OCI-LY1 (cell line): ENCODE results near the gene LHFPL5.

Experiments used
- H2AFZ ChIP-seq: fragments of 200-600 bp; sonication (generic), shearing (Covaris generic); 2 replicates; pipeline ENCODE4 v1.6.0; 2014; ENCODE audit warnings: antibody characterized with exemption, mild to moderate bottlenecking, low read length
- H3F3A ChIP-seq: fragments of 200-600 bp; sonication (generic), shearing (Covaris generic); 2 replicates; pipeline ENCODE4 v1.6.0; 2014; ENCODE audit warnings: mild to moderate bottlenecking, antibody characterized with exemption, low read length, moderate library complexity; ENCODE audit not compliant: insufficient read depth
- H3K27ac ChIP-seq: fragments of 200-600 bp; sonication (generic); 2 replicates; pipeline ENCODE4 v1.5.1; 2014; ENCODE audit warnings: low read length, mixed run types, mild to moderate bottlenecking, low read depth; ENCODE audit not compliant: poor library complexity, severe bottlenecking
- H3K27me3 ChIP-seq: fragments of 200-600 bp; sonication (generic); 2 replicates; pipeline ENCODE4 v1.6.0; 2014; ENCODE audit warnings: antibody characterized with exemption, mild to moderate bottlenecking, low read length, moderate library complexity; ENCODE audit not compliant: insufficient read depth
- H3K36me3 ChIP-seq: fragments of 200-600 bp; sonication (generic); 2 replicates; pipeline ENCODE4 v1.6.1; 2014; ENCODE audit warnings: mild to moderate bottlenecking, antibody characterized with exemption, low read length, moderate library complexity, mixed read lengths; ENCODE audit not compliant: insufficient read depth
- H3K4me1 ChIP-seq: fragments of 200-600 bp; sonication (generic); 2 replicates; pipeline ENCODE4 v1.5.1; 2014; ENCODE audit warnings: mild to moderate bottlenecking, low read length, moderate library complexity; ENCODE audit not compliant: insufficient read depth, severe bottlenecking
- H3K4me2 ChIP-seq: fragments of 200-600 bp; sonication (generic), shearing (Covaris generic); 2 replicates; pipeline ENCODE4 v1.6.1; 2014; ENCODE audit warnings: low read length
- H3K4me3 ChIP-seq: fragments of 200-600 bp; sonication (generic); 2 replicates; pipeline ENCODE4 v1.5.1; 2014; ENCODE audit warnings: low read length, low read depth, mild to moderate bottlenecking, mixed read lengths; ENCODE audit not compliant: poor library complexity, severe bottlenecking
- H3K79me2 ChIP-seq: fragments of 200-600 bp; shearing (Covaris generic); 2 replicates; pipeline ENCODE4 v1.6.1; 2016; ENCODE audit warnings: mixed run types, low read length, mixed read lengths; ENCODE audit not compliant: insufficient read depth
- H3K9ac ChIP-seq: fragments of 200-600 bp; sonication (generic), shearing (Covaris generic); 2 replicates; pipeline ENCODE4 v1.6.1; 2014; ENCODE audit warnings: mild to moderate bottlenecking, low read length, mixed read lengths
- H3K9me2 ChIP-seq: fragments of 200-600 bp; sonication (generic), shearing (Covaris generic); 2 replicates; pipeline ENCODE4 v1.6.1; 2014; ENCODE audit warnings: low read depth, mild to moderate bottlenecking, low read length, mixed read lengths
- H3K9me3 ChIP-seq: fragments of 200-600 bp; shearing (Covaris generic); 2 replicates; pipeline ENCODE4 v1.6.1; 2014; ENCODE audit warnings: low read length, mixed read lengths
- H4K20me1 ChIP-seq: fragments of 200-600 bp; sonication (generic), shearing (Covaris generic); 2 replicates; pipeline ENCODE4 v1.6.0; 2016; ENCODE audit warnings: mild to moderate bottlenecking, low read length; ENCODE audit not compliant: insufficient read depth
- EZH2 ChIP-seq: fragments of 200-600 bp; sonication (generic), shearing (Covaris generic); IDR thresholded peaks from 2 replicates; pipeline ENCODE4 v1.8.0; 2017; ENCODE audit warnings: borderline replicate concordance, mixed run types, mild to moderate bottlenecking, antibody characterized with exemption, low read length, moderate library complexity, mixed read lengths
- TF ChIP-seq, protein P1 (sequence below): fragments of 200-600 bp; sonication (generic), shearing (Covaris generic); IDR thresholded peaks from 2 replicates; pipeline ENCODE4 v1.5.1; 2017; ENCODE audit warnings: mild to moderate bottlenecking, antibody characterized with exemption, low read length, moderate library complexity, mixed read lengths

Gene LHFPL5

DNA sequence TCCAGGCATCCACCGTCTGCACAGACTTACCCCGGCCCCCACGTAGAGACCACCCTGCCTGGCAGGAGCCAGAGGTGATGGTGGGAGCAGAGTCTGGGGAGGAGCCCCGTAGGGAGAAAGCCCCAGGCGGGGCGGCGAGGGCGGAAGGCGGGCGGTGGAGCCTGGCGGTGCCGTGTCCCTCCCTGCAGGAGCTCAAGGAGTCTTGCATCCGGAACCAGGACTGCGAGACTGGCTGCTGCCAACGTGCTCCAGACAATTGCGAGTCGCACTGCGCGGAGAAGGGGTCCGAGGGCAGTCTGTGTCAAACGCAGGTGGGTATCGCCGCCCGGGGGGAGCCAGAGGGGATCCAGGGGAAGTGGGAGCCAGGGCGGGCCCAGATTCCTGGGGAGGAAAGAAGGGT lies 18.3 kb upstream of the LHFPL5 start:
- H3K27me3 ChIP-seq: peaks cover 7% of the 10 kb centered on the region; the same call in 1 of the 2 replicates
- H3K27ac ChIP-seq: no peak overlapping the region
- no peak overlapping the region for H3K4me3 ChIP-seq
- no peaks in the 10 kb centered on the region for H3K9me3 ChIP-seq
- no peaks in the 10 kb centered on the region for H3K9me2 ChIP-seq
- H3K36me3 ChIP-seq: no peaks in the 10 kb centered on the region
- H3K9ac ChIP-seq: no peak overlapping the region
- no peak overlapping the region for H3K4me2 ChIP-seq
- H3K79me2 ChIP-seq: no peaks in the 10 kb centered on the region
- H4K20me1 ChIP-seq: no peaks in the 10 kb centered on the region
- TF ChIP-seq, protein P1, sequence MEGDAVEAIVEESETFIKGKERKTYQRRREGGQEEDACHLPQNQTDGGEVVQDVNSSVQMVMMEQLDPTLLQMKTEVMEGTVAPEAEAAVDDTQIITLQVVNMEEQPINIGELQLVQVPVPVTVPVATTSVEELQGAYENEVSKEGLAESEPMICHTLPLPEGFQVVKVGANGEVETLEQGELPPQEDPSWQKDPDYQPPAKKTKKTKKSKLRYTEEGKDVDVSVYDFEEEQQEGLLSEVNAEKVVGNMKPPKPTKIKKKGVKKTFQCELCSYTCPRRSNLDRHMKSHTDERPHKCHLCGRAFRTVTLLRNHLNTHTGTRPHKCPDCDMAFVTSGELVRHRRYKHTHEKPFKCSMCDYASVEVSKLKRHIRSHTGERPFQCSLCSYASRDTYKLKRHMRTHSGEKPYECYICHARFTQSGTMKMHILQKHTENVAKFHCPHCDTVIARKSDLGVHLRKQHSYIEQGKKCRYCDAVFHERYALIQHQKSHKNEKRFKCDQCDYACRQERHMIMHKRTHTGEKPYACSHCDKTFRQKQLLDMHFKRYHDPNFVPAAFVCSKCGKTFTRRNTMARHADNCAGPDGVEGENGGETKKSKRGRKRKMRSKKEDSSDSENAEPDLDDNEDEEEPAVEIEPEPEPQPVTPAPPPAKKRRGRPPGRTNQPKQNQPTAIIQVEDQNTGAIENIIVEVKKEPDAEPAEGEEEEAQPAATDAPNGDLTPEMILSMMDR: no peak
- TF ChIP-seq EZH2: no peak
- H3F3A ChIP-seq: no peaks in the 10 kb centered on the region
- H3K4me1 ChIP-seq: no peaks in the 10 kb centered on the region
- H2AFZ ChIP-seq: no peak overlapping the region

DNA sequence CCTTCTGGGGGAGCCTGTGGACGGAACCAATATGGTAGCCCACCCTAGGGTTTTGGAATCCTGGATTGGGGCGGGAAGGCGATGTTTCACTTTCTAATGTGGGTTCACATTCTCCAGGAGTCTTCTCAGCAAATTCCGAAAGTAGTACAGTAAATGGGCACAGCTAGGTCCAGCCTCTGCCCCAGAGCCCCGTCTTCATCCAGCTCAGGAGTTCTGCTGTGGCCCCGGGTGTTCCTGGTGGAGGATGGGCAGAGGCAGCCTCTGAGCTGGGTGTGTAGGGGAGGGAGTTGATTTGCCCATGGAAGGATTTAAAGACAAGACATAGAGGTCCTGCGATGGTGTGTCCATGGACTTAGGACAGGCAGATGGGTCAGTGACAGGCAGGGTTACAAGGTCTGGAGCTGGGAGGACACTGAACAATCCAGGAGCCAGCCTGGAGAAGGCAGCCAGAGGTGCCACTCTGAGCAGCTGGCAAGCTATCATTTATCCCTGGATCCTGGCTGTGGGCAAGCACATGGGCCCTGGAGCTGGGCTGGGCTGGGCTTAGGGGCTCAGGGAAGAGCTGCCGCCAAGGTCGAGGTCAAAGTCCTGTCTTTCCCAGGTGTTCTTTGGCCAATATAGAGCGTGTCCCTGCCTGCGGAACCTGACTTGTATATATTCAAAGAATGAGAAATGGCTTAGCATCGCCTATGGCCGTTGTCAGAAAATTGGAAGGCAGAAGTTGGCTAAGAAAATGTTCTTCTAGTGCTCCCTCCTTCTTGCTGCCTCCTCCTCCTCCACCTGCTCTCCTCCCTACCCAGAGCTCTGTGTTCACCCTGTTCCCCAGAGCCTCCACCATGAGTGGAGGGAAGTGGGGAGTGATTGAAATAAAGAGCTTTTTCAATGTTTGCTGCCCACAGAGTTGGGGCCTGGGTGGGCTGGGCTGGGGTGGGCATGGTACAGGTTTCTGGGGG lies 17.6 kb upstream of the LHFPL5 start:
- Histone ChIP-seq H3K27ac (no peak overlapping the region), H3K9me2 (no peaks in the 10 kb centered on the region), H3K36me3 (no peaks in the 10 kb centered on the region), H3K9me3 (no peaks in the 10 kb centered on the region), H3K4me1 (no peaks in the 10 kb centered on the region), H4K20me1 (no peaks in the 10 kb centered on the region), H2AFZ (no peak overlapping the region), H3K4me2 (no peak overlapping the region), H3K4me3 (no peak overlapping the region), H3K9ac (no peak overlapping the region), H3K27me3 (peaks cover 10% of the 10 kb centered on the region; the same call in 1 of the 2 replicates), H3K79me2 (no peaks in the 10 kb centered on the region), H3F3A (no peaks in the 10 kb centered on the region)
- no peak for TF ChIP-seq EZH2
- TF ChIP-seq, protein P1: no peak

DNA sequence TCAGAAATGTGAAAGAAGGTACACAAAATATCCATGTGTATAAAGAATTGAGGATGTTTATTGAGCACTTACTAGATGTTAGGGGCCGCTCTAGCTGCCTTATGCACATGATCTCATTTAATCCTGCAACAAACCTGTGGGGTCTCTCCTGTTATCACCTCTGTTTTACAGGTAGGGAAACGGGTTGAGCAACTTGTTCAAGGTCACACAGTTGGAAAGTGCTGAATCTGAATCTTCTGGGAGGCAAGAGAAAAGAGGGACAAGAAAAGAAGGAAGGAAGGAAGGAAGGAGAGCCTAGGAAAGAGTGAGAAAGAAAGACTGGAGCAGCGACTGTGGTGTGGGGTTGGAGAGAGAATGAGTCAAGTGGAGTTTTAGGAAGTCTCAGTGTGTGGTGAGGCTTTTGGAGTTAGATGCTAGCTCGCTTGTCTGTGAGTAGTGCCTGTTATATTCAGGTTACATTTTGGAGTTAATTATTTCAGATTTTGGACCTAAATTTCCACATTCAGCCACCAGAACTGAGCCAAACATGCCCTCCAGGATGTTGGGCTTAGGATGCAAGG lies 16.6 kb upstream of the LHFPL5 start:
- Histone ChIP-seq H3K79me2 (no peaks in the 10 kb centered on the region), H3K27me3 (peaks cover 14% of the 10 kb centered on the region; the same call in 1 of the 2 replicates), H3K4me1 (no peaks in the 10 kb centered on the region), H3K36me3 (no peaks in the 10 kb centered on the region), H2AFZ (no peak overlapping the region), H3K9me3 (no peaks in the 10 kb centered on the region), H3K27ac (no peak overlapping the region), H4K20me1 (no peaks in the 10 kb centered on the region), H3K9ac (no peak overlapping the region), H3F3A (no peaks in the 10 kb centered on the region), H3K4me2 (no peak overlapping the region), H3K4me3 (no peak overlapping the region), H3K9me2 (no peaks in the 10 kb centered on the region)
- TF ChIP-seq, protein P1: no peak
- no peak for TF ChIP-seq EZH2
